ENCODE results near the gene PDIA5. TPM values are rescaled to one million over a fixed set of nuclear protein-coding genes. Genes with fewer than 3 reads are reported as not detected.

PDIA5 gene
- total and polyA plus RNA-seq, 9 donors = 14.9 to 28.5 (median 19.5) TPM

Other genes with a start within 250 kb of the PDIA5 start
- gene SEMA5B, start 39.3 kb upstream of the PDIA5 start, total RNA-seq = 17.7 TPM
- 10 to 100 TPM; 14.3 to 35.4 (median 26.3) TPM for gene SEMA5B, start 39.3 kb upstream of the PDIA5 start, polyA plus RNA-seq (ENCODE audit: insufficient read depth in 1 of 8, insufficient read length in 8 of 8, low replicate concordance in 1 of 8)
- gene SEC22A, start 134.9 kb downstream of the PDIA5 start, total RNA-seq = 26.5 TPM
- gene SEC22A, start 134.9 kb downstream of the PDIA5 start, polyA plus RNA-seq (ENCODE audit: insufficient read depth in 1 of 8, insufficient read length in 8 of 8, low replicate concordance in 1 of 8) = 10 to 100 TPM; 14.1 to 22.5 (median 17.4) TPM